ENCODE results near the gene PLXNA1.

PLXNA1 gene

GRCh38 chr3:127003175-127003555 is 20.2 kb downstream of the PLXNA1 start:
- no peak for DNase-seq

GRCh38 chr3:127003601-127004280 is 20.8 kb downstream of the PLXNA1 start:
- no peak for DNase-seq

GRCh38 chr3:127004641-127005397 is 21.9 kb downstream of the PLXNA1 start:
- DNase-seq, result no peak

- no peak for DNase-seq
Measured at GRCh38 chr3:127005864-127006500, 23.1 kb downstream of the PLXNA1 start.

GRCh38 chr3:127006781-127007436 is 24.0 kb downstream of the PLXNA1 start:
- DNase-seq, result no peak

- DNase-seq, result no peak
Measured at GRCh38 chr3:127008236-127008635, 25.3 kb downstream of the PLXNA1 start.

- DNase-seq, result no peak
Measured at GRCh38 chr3:127009531-127009930, 26.6 kb downstream of the PLXNA1 start.

GRCh38 chr3:127011270-127011992 is 28.5 kb downstream of the PLXNA1 start:
- DNase-seq, result no peak

GRCh38 chr3:127012091-127012490 is 29.2 kb downstream of the PLXNA1 start:
- no peak for DNase-seq

GRCh38 chr3:127013181-127013580 is 30.3 kb downstream of the PLXNA1 start:
- DNase-seq, result no peak

GRCh38 chr3:127013758-127014535 is 31.0 kb downstream of the PLXNA1 start:
- no peak for DNase-seq

- no peak for DNase-seq
Measured at GRCh38 chr3:127014536-127015281, 31.8 kb downstream of the PLXNA1 start.

GRCh38 chr3:127015282-127016042 is 32.5 kb downstream of the PLXNA1 start:
- no peak for DNase-seq

GRCh38 chr3:127016043-127016343 is 33.1 kb downstream of the PLXNA1 start:
- DNase-seq, result no peak

GRCh38 chr3:127016461-127016860 is 33.5 kb downstream of the PLXNA1 start:
- no peak for DNase-seq

- DNase-seq, result no peak
Measured at GRCh38 chr3:127017229-127017628, 34.3 kb downstream of the PLXNA1 start.

GRCh38 chr3:127017781-127018180 is 34.9 kb downstream of the PLXNA1 start:
- DNase-seq, result no peak

- DNase-seq, result no peak
Measured at GRCh38 chr3:127018306-127018828, 35.5 kb downstream of the PLXNA1 start.

- no peak for DNase-seq
Measured at GRCh38 chr3:127019449-127019848, 36.5 kb downstream of the PLXNA1 start.

GRCh38 chr3:127020543-127020942 is 37.6 kb downstream of the PLXNA1 start:
- DNase-seq, result no peak
